Lower leg skin (tissue), 4 donors: ENCODE data around the gene PRMT9. TPM values are rescaled to one million over a fixed set of nuclear protein-coding genes. Genes with fewer than 3 reads are reported as not detected.

ENCODE experiments used
- DNase-seq, 2 donors: peaks; one replicate each; pipeline ENCODE4 v3.0.0-alpha.2; 2019; ENCODE audit warnings: low spot score in 2 of 2
- H3K4me3 ChIP-seq: fragments of 200-600 bp; sonication (generic); 2 replicates; pipeline ENCODE4 v1.5.1; 2017; ENCODE audit warnings: mild to moderate bottlenecking, low read depth; ENCODE audit not compliant: poor library complexity, severe bottlenecking
- POLR2A ChIP-seq, 2 donors: fragments of 450-650 bp; IDR thresholded peaks; one replicate each; pipeline ENCODE4 v1.6.1; 2016 to 2017; ENCODE audit warnings: antibody characterized with exemption in 2 of 2, mild to moderate bottlenecking in 1 of 2, moderate library complexity in 1 of 2
- WGBS, 2 donors: methylation state at CpG; one replicate each; pipeline ENCODE4 v1.1.5; 2018; 5-methylcytosine and 5-hydroxymethylcytosine counted together
- intact Hi-C: fragments of 100-400 bp; cut with DNase I; formaldehyde crosslinking; loops from one replicate; pipeline ENCODE4 v1.15.0; 2023; ENCODE audit warnings: low total_unique reads
- total RNA-seq, 4 donors: library from RNA; depleted of rRNA; stranded (reverse); fragments of >200 nt; gene quantifications; one replicate each; pipeline ENCODE4 v1.1.0, GENCODE V29; 2016
- TF ChIP-seq, protein P1 (sequence below), 3 donors: fragments of 450-650 bp; IDR thresholded peaks; one replicate each; pipeline ENCODE4 v1.5.1; 2016; ENCODE audit warnings: antibody characterized with exemption in 3 of 3, mild to moderate bottlenecking in 3 of 3, moderate library complexity in 2 of 3

PRMT9 gene
- total RNA-seq, 4 donors from 2014 or later, result 7.6 to 10.3 (median 9.1) TPM

- WGBS, 2 donors, result 83 to 85% methylated on average over 3 of the region's 3 CpGs
- TF ChIP-seq, protein P1, sequence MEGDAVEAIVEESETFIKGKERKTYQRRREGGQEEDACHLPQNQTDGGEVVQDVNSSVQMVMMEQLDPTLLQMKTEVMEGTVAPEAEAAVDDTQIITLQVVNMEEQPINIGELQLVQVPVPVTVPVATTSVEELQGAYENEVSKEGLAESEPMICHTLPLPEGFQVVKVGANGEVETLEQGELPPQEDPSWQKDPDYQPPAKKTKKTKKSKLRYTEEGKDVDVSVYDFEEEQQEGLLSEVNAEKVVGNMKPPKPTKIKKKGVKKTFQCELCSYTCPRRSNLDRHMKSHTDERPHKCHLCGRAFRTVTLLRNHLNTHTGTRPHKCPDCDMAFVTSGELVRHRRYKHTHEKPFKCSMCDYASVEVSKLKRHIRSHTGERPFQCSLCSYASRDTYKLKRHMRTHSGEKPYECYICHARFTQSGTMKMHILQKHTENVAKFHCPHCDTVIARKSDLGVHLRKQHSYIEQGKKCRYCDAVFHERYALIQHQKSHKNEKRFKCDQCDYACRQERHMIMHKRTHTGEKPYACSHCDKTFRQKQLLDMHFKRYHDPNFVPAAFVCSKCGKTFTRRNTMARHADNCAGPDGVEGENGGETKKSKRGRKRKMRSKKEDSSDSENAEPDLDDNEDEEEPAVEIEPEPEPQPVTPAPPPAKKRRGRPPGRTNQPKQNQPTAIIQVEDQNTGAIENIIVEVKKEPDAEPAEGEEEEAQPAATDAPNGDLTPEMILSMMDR (IDR thresholded peaks at IDR 0.05), result no peak
- TF ChIP-seq POLR2A (IDR thresholded peaks at IDR 0.05), result no peak
- no peak overlapping the region for H3K4me3 ChIP-seq
- intact Hi-C loops, result no loop called here
- no peak for DNase-seq
Measured at GRCh38 chr4:147693218-147693617, 9.3 kb upstream of the PRMT9 start.

DNA sequence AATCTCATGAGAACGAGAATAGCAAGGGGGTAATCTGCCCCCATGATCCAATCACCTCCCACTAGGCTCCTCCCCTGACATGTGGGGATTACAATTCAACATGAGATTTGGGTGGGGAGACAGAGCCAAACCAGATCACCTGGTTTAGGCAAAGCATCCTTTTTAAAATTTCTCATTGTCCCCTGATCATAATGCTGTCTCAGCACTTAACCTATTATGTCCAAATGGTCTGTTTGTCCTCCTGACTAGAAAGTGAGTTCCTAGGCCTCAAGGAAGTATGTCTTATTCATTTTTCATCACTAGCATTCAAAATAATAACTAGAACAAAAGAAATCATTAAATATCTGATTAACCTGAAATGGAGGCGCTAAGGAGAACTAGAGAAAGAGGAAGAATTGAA lies 7.9 kb upstream of the PRMT9 start:
- intact Hi-C loops, result no loop called here
- 77 to 81% methylated on average over 2 of the region's 2 CpGs for WGBS, 2 donors
- no peak for DNase-seq
- TF ChIP-seq POLR2A (IDR thresholded peaks at IDR 0.05), result no peak
- TF ChIP-seq, protein P1 (IDR thresholded peaks at IDR 0.05), result no peak
- H3K4me3 ChIP-seq, result no peak overlapping the region

DNA sequence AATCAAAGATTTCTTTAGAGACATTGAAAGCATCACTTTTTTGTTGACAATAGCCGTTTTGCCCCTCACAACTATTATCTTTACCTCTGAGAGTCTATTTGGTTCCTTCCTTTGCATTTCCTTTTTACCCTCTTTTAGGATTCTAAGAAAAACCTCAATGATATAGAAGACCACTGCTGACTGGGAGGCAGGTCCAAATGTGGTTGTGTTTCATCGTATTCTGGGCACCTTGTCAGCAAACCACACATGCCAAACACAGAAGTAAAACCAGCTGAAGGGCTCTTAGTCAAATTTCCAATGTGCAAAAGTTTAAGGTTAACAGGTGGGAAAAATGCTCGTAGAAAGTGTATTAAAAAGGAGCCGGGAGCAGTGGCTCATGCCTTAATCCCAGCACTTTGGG lies 5.1 kb upstream of the PRMT9 start:
- no peak for DNase-seq
- WGBS, 2 donors, result 51 to 64% methylated on average over 4 of the region's 4 CpGs
- TF ChIP-seq, protein P1 (IDR thresholded peaks at IDR 0.05), result no peak
- no peak for TF ChIP-seq POLR2A (IDR thresholded peaks at IDR 0.05)
- no peak overlapping the region for H3K4me3 ChIP-seq
- intact Hi-C loops, result no loop called here

GRCh38 chr4:147683188-147683591 lies 773 bp downstream of the PRMT9 start:
- DNase-seq, result no peak
- TF ChIP-seq POLR2A (IDR thresholded peaks at IDR 0.05), result no peak
- TF ChIP-seq, protein P1 (IDR thresholded peaks at IDR 0.05), result no peak
- peak overlapping the region; percentile 56 for H3K4me3 ChIP-seq
- WGBS, 2 donors, result 1 to 3% methylated on average over 10 of the region's 10 CpGs
- intact Hi-C loops, result no loop called here

DNA sequence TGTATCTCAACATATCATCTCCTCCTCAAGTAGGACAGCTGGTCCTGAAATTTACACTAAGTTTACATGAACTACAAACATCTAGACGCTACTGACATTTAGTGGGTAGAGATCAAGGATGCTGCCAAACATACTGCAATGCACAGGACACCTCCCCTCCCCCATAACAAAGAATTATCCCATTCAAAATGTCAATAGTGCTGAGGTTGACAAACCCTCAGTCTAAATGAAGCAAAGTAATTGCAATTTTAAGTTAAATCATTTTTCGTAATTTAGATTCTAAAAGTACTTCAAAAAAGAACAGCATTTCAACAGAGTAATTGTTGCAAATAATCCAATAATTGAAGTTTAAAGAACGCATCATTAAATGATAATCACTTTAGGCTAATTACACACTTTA lies 1.2 kb downstream of the PRMT9 start:
- TF ChIP-seq, protein P1 (IDR thresholded peaks at IDR 0.05), result no peak
- no peak for TF ChIP-seq POLR2A (IDR thresholded peaks at IDR 0.05)
- H3K4me3 ChIP-seq, result no peak overlapping the region
- DNase-seq, result no peak
- intact Hi-C loops, result no loop called here
- WGBS, 2 donors, result 43 to 56% methylated on average over 3 of the region's 3 CpGs

DNA sequence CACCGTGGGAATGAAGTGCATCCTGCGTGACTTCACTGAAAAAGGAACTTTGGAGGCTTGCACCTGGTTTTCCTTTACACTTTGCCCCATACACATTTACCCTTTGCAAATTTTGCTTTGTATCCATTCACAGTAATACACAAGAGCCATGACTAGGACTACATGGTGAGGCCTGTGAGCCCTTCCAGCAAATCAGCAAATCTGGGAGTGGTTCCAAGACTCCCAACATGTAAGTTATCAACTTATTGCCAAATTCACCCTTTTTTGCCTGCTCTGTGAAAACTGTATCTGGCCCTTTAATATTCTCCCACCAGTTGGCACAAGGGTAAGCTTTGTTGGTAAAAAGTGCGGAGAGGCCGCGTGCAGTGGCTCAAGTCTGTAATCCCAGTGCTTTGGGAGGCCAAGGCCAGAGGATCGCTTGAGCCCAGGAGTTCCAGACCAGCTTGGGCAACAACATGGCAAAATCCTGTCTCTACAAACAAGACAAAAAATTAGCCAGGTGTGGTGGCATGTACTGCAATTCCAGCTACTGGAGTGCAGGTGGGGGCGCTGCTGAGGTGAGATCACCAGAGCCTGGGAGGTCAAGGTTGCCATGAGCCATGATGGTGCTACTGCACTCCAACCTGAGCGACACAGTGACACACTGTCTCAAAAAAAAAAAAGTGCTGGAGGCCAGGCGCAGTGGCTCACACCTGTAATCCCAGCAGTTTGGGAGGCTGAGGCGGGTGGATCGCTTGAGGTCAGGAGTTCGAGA lies 5.0 kb downstream of the PRMT9 start:
- 97% methylated on average over 12 of the region's 12 CpGs for WGBS, 2 donors
- no peak for TF ChIP-seq POLR2A (IDR thresholded peaks at IDR 0.05)
- TF ChIP-seq, protein P1 (IDR thresholded peaks at IDR 0.05), result no peak
- intact Hi-C loops, result no loop called here
- H3K4me3 ChIP-seq, result no peak overlapping the region
- no peak for DNase-seq
